ENCODE data around the gene PKD2L1. TPM values are rescaled to one million over a fixed set of nuclear protein-coding genes. Genes with fewer than 3 reads are reported as not detected.

PKD2L1 gene
- total RNA-seq, 1 donor from 2014 or later: not detected

- TF ChIP-seq CTCF (IDR thresholded peaks at IDR 0.05; ENCODE audit: insufficient read depth, low read depth, low read length) (no peak), EZH2 (IDR thresholded peaks at IDR 0.05; ENCODE audit: insufficient read depth, low read length) (no peak)
- Histone ChIP-seq H3K9ac (ENCODE audit: low read length) (peak overlapping the region; percentile 96), H3K4me2 (ENCODE audit: low read length) (peak overlapping the region; percentile 98), H3K9me3 (ENCODE audit: insufficient read depth, low read depth, low read length) (no peaks in the 10 kb centered on the region), H3K27me3 (ENCODE audit: insufficient read depth, low read length) (no peaks in the 10 kb centered on the region), H4K20me1 (ENCODE audit: insufficient read depth, low read length) (no peaks in the 10 kb centered on the region), H3K36me3 (ENCODE audit: insufficient read depth, low read length) (no peaks in the 10 kb centered on the region), H3K27ac (ENCODE audit: low read depth, low read length) (peak overlapping the region; percentile 100), H3K79me2 (ENCODE audit: insufficient read depth, low read length) (peaks cover 7% of the 10 kb centered on the region), H2AFZ (ENCODE audit: low read depth, low read length) (peak overlapping the region; percentile 54), H3K4me1 (ENCODE audit: insufficient read depth, low read length) (peaks cover 45% of the 10 kb centered on the region), H3K4me3 (ENCODE audit: insufficient read depth, low read depth, low read length) (peak overlapping the region; percentile 48)
- Mint-ChIP-seq H3K4me3 (ENCODE audit: unreplicated experiment) (no peak overlapping the region), H3K9me3 (ENCODE audit: unreplicated experiment) (no peaks in the 10 kb centered on the region), H3K27me3 (ENCODE audit: low read depth, unreplicated experiment) (no peaks in the 10 kb centered on the region), H3K4me1 (ENCODE audit: low read depth, unreplicated experiment) (peaks cover 12% of the 10 kb centered on the region), H3K36me3 (ENCODE audit: low read depth, unreplicated experiment) (no peaks in the 10 kb centered on the region), H3K27ac (ENCODE audit: unreplicated experiment) (no peak overlapping the region)
- no peak for DNase-seq (ENCODE audit: low read depth)
- FAIRE-seq: no peak
Observed at GRCh38 chr10:100372415-100373297, 42.6 kb upstream of the PKD2L1 start.

GRCh38 chr10:100371482-100372027, 41.5 kb upstream of the PKD2L1 start:
- Histone ChIP-seq H3K4me1 (ENCODE audit: insufficient read depth, low read length) (peaks cover 45% of the 10 kb centered on the region), H4K20me1 (ENCODE audit: insufficient read depth, low read length) (no peaks in the 10 kb centered on the region), H3K9me3 (ENCODE audit: insufficient read depth, low read depth, low read length) (no peaks in the 10 kb centered on the region), H3K36me3 (ENCODE audit: insufficient read depth, low read length) (no peaks in the 10 kb centered on the region), H3K79me2 (ENCODE audit: insufficient read depth, low read length) (peaks cover 7% of the 10 kb centered on the region), H3K9ac (ENCODE audit: low read length) (peak overlapping the region; percentile 64), H2AFZ (ENCODE audit: low read depth, low read length) (peak overlapping the region; percentile 52), H3K27me3 (ENCODE audit: insufficient read depth, low read length) (no peaks in the 10 kb centered on the region), H3K4me3 (ENCODE audit: insufficient read depth, low read depth, low read length) (no peak overlapping the region), H3K4me2 (ENCODE audit: low read length) (peak overlapping the region; percentile 73), H3K27ac (ENCODE audit: low read depth, low read length) (peak overlapping the region; percentile 91)
- H3K27me3 Mint-ChIP-seq (ENCODE audit: low read depth, unreplicated experiment): no peaks in the 10 kb centered on the region
- no peak for TF ChIP-seq CTCF (IDR thresholded peaks at IDR 0.05; ENCODE audit: insufficient read depth, low read depth, low read length)
- no peak for TF ChIP-seq EZH2 (IDR thresholded peaks at IDR 0.05; ENCODE audit: insufficient read depth, low read length)
- peaks cover 12% of the 10 kb centered on the region for H3K4me1 Mint-ChIP-seq (ENCODE audit: low read depth, unreplicated experiment)
- peak overlapping the region; percentile 99 for H3K27ac Mint-ChIP-seq (ENCODE audit: unreplicated experiment)
- H3K9me3 Mint-ChIP-seq (ENCODE audit: unreplicated experiment): no peaks in the 10 kb centered on the region
- H3K4me3 Mint-ChIP-seq (ENCODE audit: unreplicated experiment): peak overlapping the region; percentile 80
- FAIRE-seq (no peak), DNase-seq (ENCODE audit: low read depth) (no peak)
- no peaks in the 10 kb centered on the region for H3K36me3 Mint-ChIP-seq (ENCODE audit: low read depth, unreplicated experiment)

Data from astrocyte (in vitro differentiated cells and primary cell).